Effector memory CD8-positive, alpha-beta T cell (primary cell): Measurements from ENCODE around the gene CTIF.
"Not testable (repeated sequence)": the region's sequence is repeated elsewhere in the genome, so short reads cannot be mapped to it uniquely, and the experiment has no call there.

Experiments
- ATAC-seq: fragments of 150-1000 bp; cut with Tn5 transposase; replicated peaks from 2 replicates; pipeline ENCODE4 v1.10.0; 2021; ENCODE audit warnings: mild to moderate bottlenecking, moderate library complexity
- DNase-seq, 3 experiments: peaks; one replicate each; pipeline ENCODE4 v3.0.0; 2021
- H3K27ac Mint-ChIP-seq, 2 donors: one replicate each; pipeline ENCODE4 v1.8.0; 2022; ENCODE audit warnings: mild to moderate bottlenecking in 2 of 2, mixed read lengths in 2 of 2, moderate library complexity in 2 of 2
- H3K27me3 Mint-ChIP-seq, 2 donors: one replicate each; pipeline ENCODE4 v1.8.0; 2022; ENCODE audit warnings: mixed read lengths in 2 of 2
- H3K36me3 Mint-ChIP-seq: one replicate; pipeline ENCODE4 v1.8.0; 2022; ENCODE audit warnings: mild to moderate bottlenecking, moderate library complexity, mixed read lengths; ENCODE audit not compliant: insufficient read depth
- H3K4me1 Mint-ChIP-seq, 2 donors: one replicate each; pipeline ENCODE4 v1.8.0; 2022; ENCODE audit warnings: low read depth in 2 of 2, mixed read lengths in 2 of 2
- H3K4me3 Mint-ChIP-seq, 2 donors: one replicate each; pipeline ENCODE4 v1.8.0; 2022; ENCODE audit warnings: mild to moderate bottlenecking in 2 of 2, mixed read lengths in 2 of 2, moderate library complexity in 2 of 2
- H3K9me3 Mint-ChIP-seq, 2 donors: one replicate each; pipeline ENCODE4 v1.8.0; 2022; ENCODE audit warnings: mixed read lengths in 2 of 2

The CTIF gene

GRCh38 chr18:48654591-48654990, 115.8 kb downstream of the CTIF start:
- not testable (repeated sequence) for ATAC-seq, H3K36me3 Mint-ChIP-seq, H3K9me3 Mint-ChIP-seq, H3K4me3 Mint-ChIP-seq, H3K4me1 Mint-ChIP-seq, DNase-seq, H3K27ac Mint-ChIP-seq
- H3K27me3 Mint-ChIP-seq: peaks cover 0 to 18% of the 10 kb centered on the region in 2 donors

GRCh38 chr18:48655508-48655907, 116.7 kb downstream of the CTIF start:
- Mint-ChIP-seq H3K4me3 (no peak overlapping the region), H3K9me3 (peaks cover 0 to 1% of the 10 kb centered on the region in 2 donors), H3K4me1 (no peaks in the 10 kb centered on the region), H3K36me3 (no peaks in the 10 kb centered on the region), H3K27ac (no peak overlapping the region), H3K27me3 (peaks cover 0 to 8% of the 10 kb centered on the region in 2 donors)
- no peak for DNase-seq
- ATAC-seq: no peak

- no peak for DNase-seq
- peaks cover 0 to 14% of the 10 kb centered on the region in 2 donors for H3K27me3 Mint-ChIP-seq
- peaks cover 0 to 1% of the 10 kb centered on the region in 2 donors for H3K9me3 Mint-ChIP-seq
- no peaks in the 10 kb centered on the region for H3K4me1 Mint-ChIP-seq
- H3K4me3 Mint-ChIP-seq: no peak overlapping the region
- ATAC-seq: no peak
- H3K27ac Mint-ChIP-seq: no peak overlapping the region
- no peaks in the 10 kb centered on the region for H3K36me3 Mint-ChIP-seq
These were observed 117.3 kb downstream of the CTIF start for GRCh38 chr18:48656176-48656575.

GRCh38 chr18:48656582-48656981, 117.8 kb downstream of the CTIF start:
- Mint-ChIP-seq H3K27ac (no peak overlapping the region), H3K36me3 (peaks cover 3% of the 10 kb centered on the region), H3K9me3 (peaks cover 0 to 1% of the 10 kb centered on the region in 2 donors), H3K27me3 (peaks cover 0 to 15% of the 10 kb centered on the region in 2 donors), H3K4me3 (no peak overlapping the region), H3K4me1 (no peaks in the 10 kb centered on the region)
- DNase-seq: no peak
- ATAC-seq: no peak

GRCh38 chr18:48657447-48658120, 118.8 kb downstream of the CTIF start:
- H3K4me3 Mint-ChIP-seq: no peak overlapping the region
- H3K27me3 Mint-ChIP-seq: peaks cover 0 to 21% of the 10 kb centered on the region in 2 donors
- no peak overlapping the region for H3K27ac Mint-ChIP-seq
- DNase-seq: no peak
- ATAC-seq: no peak
- peaks cover 0 to 3% of the 10 kb centered on the region in 2 donors for H3K4me1 Mint-ChIP-seq
- H3K36me3 Mint-ChIP-seq: peaks cover 3% of the 10 kb centered on the region
- peaks cover 0 to 1% of the 10 kb centered on the region in 2 donors for H3K9me3 Mint-ChIP-seq

DNA sequence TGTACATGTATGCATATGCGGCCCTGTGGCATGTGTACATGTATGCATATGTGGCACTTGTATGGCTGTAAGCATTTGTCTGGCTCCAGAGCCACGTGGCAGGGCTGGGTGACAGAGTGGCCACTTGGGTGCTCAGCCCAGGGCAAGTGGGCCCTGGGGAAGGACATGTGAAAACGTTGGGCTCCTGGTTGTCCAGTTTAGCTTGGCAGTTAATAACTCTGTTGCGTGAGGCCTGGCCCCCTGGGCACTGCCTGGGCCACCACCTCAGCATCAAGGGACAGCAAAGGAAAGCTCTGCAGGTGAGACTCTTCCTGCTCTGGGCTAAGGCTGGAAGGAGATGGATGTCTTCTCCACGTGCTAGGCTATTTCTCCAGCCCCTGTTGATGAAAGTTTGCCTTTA, 119.9 kb downstream of the CTIF start:
- Mint-ChIP-seq H3K4me3 (no peak overlapping the region), H3K36me3 (peaks cover 3% of the 10 kb centered on the region), H3K27ac (no peak overlapping the region), H3K4me1 (peaks cover 0 to 3% of the 10 kb centered on the region in 2 donors), H3K27me3 (peaks cover 0 to 27% of the 10 kb centered on the region in 2 donors), H3K9me3 (no peaks in the 10 kb centered on the region)
- DNase-seq (no peak), ATAC-seq (no peak)

DNA sequence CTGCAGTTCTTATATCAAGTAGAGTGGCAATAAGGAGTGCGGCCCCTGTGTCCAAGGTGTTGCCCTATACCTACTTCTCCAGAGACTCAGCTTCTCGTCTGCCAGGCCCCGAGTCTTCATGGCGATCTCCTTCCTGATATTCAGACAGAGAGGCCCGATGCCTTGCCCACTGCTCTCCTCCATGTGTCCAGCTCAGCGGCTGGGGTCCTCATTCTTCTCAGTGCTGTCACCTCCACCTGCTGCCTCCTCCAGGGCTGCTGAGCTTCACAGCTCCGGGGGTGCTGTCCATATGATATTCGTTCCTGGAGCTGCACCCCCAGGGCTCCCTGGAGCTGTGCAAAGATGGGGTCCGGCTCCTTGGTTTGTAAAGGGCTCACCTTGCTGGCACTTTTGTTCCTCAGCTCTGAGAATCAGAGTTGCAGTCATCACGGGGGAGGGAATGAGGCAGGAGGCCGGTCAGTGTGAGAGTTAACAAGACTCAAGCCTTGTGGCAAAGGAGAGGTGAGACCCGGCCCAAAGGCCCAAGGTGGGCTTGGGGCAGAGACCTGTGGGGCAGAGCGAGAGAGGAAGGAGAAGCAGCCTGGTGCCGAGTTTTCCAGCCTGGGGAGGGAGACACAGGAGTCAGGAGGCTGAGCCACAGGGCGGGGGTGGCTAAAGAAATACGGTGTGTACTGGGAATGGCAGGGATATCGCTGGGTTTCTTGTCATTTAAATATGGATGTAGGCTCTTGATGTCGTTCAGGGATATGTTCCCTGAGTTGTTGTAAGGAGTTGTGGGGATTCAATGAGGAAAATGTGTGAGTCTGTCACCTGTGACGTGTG, 120.6 kb downstream of the CTIF start:
- Mint-ChIP-seq H3K9me3 (no peaks in the 10 kb centered on the region), H3K4me3 (no peak overlapping the region), H3K27ac (no peak overlapping the region), H3K27me3 (peaks cover 0 to 27% of the 10 kb centered on the region in 2 donors), H3K36me3 (peaks cover 3% of the 10 kb centered on the region), H3K4me1 (peaks cover 0 to 3% of the 10 kb centered on the region in 2 donors)
- DNase-seq (no peak), ATAC-seq (no peak)

- no peak for DNase-seq
- no peak overlapping the region for H3K27ac Mint-ChIP-seq
- ATAC-seq: no peak
- peaks cover 0 to 27% of the 10 kb centered on the region in 2 donors for H3K27me3 Mint-ChIP-seq
- peaks cover 3% of the 10 kb centered on the region for H3K36me3 Mint-ChIP-seq
- peaks cover 0 to 3% of the 10 kb centered on the region in 2 donors for H3K4me1 Mint-ChIP-seq
- no peaks in the 10 kb centered on the region for H3K9me3 Mint-ChIP-seq
- no peak overlapping the region for H3K4me3 Mint-ChIP-seq
These were observed 121.8 kb downstream of the CTIF start for GRCh38 chr18:48660346-48661228.

GRCh38 chr18:48661421-48661820, 122.6 kb downstream of the CTIF start:
- H3K4me3 Mint-ChIP-seq: no peak overlapping the region
- ATAC-seq (no peak), DNase-seq (no peak)
- H3K4me1 Mint-ChIP-seq: peaks cover 0 to 3% of the 10 kb centered on the region in 2 donors
- H3K27me3 Mint-ChIP-seq: peaks cover 0 to 27% of the 10 kb centered on the region in 2 donors
- no peak overlapping the region for H3K27ac Mint-ChIP-seq
- peaks cover 3% of the 10 kb centered on the region for H3K36me3 Mint-ChIP-seq
- no peaks in the 10 kb centered on the region for H3K9me3 Mint-ChIP-seq

- peaks cover 3% of the 10 kb centered on the region for H3K36me3 Mint-ChIP-seq
- ATAC-seq: no peak
- H3K4me1 Mint-ChIP-seq: peaks cover 0 to 3% of the 10 kb centered on the region in 2 donors
These were observed 123.3 kb downstream of the CTIF start for GRCh38 chr18:48662011-48662661.

DNA sequence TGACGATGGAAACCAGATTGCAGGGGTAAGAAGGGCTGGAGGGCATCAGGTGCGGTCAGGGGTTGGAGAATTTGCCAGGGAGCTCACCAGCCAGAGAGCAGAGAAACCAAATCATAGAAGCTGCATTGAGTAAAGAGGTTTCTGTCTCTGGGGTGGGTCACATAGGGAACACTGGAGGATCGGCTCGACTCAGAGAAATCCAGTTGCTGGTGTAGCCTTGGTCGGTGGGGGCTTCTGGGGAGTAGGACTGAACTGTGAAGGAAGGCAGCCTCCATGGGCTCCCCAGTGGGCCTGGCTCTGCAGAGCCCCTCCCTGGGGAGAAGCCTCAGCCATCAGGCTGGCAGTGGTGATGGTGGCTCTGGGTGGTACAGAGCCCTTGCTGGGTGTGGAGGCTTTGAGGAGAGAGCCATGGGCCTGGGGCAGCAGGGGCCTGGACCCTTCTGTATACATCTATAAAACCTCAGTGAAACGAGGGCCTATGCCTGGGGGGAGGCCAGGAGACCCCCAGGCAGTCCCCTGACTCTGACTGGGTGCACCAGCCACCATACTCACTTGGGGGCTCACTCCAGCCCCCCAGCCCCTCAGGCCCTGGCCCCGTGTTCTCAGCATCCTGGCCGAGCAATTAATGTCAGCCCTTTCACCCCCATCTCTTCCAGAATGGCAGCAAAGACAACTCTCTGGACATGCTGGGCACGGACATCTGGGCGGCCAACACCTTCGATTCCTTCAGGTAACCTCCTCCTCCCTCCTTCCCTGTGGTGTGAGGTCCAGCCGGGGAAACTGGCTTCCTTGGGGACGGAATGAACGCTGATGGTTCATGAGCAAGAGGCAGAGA, 124.5 kb downstream of the CTIF start:
- no peak for ATAC-seq
- no peak for DNase-seq
- Mint-ChIP-seq H3K36me3 (peaks cover 3% of the 10 kb centered on the region), H3K9me3 (no peaks in the 10 kb centered on the region), H3K27ac (no peak overlapping the region), H3K4me1 (peaks cover 0 to 3% of the 10 kb centered on the region in 2 donors), H3K27me3 (peaks cover 0 to 27% of the 10 kb centered on the region in 2 donors), H3K4me3 (no peak overlapping the region)

More at GRCh38 chr18:48662011-48662661, 123.3 kb downstream of the CTIF start:
- H3K27ac Mint-ChIP-seq: no peak overlapping the region
- no peak overlapping the region for H3K4me3 Mint-ChIP-seq
- H3K27me3 Mint-ChIP-seq: peaks cover 0 to 27% of the 10 kb centered on the region in 2 donors
- DNase-seq: no peak
- H3K9me3 Mint-ChIP-seq: no peaks in the 10 kb centered on the region
